NCI-H748 (cell line): ENCODE measurements around the gene INSM1.

Experiments
- DNase-seq: peaks from one replicate; lab custom pipeline; 2025; ENCODE audit not compliant: unreplicated experiment; lab: John Stamatoyannopoulos, UW

Gene INSM1

GRCh38 chr20:20360464-20360863 lies 7.4 kb upstream of the INSM1 start:
- DNase-seq = peak; percentile 92

GRCh38 chr20:20362774-20363433 lies 5.0 kb upstream of the INSM1 start:
- peak; percentile 100 for DNase-seq

DNA sequence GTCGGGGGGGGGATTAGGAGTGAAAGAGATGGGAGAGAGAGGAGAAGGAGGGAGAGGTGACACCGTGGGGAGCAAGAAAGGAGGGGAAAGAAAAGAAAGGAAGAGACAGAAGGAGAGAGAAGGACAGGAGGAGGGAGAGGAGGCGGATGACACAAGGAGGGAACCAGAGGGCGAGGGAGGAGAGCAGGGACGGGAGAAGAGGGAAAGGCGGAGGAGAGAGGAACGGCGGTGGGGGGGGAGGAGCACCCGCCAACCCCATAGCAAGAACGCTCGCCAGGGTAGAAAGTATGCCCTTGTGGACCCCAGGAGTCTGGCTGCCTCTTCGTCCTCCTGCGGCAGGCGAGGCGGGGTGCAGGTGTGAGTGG lies 4.5 kb upstream of the INSM1 start:
- DNase-seq = peak; percentile 87

- DNase-seq = peak; percentile 100
Measured at GRCh38 chr20:20363799-20364592, 3.9 kb upstream of the INSM1 start.

GRCh38 chr20:20364593-20365479 lies 3.1 kb upstream of the INSM1 start:
- DNase-seq = peak; percentile 80

DNA sequence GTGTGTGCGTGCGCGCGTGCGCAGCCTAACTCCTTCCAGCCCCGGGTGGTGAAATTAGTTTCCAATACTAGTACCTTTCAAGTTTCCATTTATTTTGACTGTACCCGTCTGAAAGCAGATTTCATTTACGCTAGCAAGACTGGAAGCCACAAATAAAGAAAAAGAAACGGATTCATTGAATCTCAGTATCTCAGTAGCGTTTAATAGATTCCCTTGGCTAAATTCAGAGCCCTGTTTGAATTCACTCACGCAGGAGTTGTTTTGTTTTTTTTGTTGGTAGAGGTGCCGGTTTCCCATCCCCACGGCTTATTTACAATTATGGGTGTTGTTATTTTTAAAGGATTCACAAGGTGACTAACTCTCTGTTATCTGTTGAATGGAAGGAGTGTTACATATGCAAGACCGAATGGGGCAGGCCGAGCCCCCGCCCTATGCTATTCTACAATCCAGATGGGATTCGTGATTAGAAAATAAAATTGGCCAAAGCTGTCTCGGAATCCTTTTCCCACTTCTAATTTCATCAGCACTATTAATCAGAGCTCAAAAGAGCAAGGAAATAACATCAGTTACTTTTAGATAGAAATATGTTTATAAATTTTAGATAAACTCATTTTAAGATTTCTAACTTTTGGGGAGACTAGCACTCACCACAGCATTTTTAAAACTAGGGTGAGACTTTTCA lies 2.3 kb upstream of the INSM1 start:
- DNase-seq = peak; percentile 71

DNA sequence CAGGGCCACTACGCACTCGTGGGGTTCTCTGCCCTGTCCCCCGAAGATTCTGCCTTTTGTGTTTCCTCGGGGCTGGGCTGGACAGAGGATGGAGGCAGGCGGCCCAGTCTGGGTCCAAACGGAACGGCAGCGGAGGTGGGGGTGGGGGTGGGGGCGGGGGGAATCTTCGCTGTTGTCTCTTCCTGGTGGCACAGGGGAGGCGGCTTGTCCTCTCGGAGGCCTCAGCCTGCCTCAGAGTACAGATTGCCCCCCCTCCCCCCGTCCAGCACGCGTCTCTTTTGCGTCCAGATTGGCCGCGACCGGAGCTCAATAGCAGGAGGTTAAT lies 1.4 kb upstream of the INSM1 start:
- no peak for DNase-seq

GRCh38 chr20:20366876-20367574 lies 879 bp upstream of the INSM1 start:
- peak; percentile 98 for DNase-seq

DNA sequence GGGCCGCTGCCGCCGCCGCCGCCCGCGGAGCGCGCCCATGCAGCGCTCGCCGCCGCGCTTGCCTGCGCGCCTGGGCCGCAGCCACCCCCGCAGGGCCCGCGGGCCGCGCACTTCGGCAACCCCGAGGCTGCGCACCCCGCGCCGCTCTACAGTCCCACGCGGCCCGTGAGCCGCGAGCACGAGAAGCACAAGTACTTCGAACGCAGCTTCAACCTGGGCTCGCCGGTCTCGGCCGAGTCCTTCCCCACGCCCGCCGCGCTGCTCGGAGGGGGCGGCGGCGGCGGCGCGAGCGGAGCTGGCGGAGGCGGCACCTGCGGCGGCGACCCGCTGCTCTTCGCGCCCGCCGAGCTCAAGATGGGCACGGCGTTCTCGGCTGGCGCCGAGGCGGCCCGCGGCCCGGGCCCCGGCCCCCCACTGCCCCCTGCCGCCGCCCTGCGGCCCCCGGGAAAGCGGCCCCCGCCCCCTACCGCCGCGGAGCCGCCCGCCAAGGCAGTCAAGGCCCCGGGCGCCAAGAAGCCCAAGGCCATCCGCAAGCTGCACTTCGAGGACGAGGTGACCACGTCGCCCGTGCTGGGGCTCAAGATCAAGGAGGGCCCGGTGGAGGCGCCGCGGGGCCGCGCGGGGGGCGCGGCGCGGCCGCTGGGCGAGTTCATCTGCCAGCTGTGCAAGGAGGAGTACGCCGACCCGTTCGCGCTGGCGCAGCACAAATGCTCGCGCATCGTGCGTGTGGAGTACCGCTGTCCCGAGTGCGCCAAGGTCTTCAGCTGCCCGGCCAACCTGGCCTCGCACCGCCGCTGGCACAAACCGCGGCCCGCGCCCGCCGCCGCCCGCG lies 730 bp downstream of the INSM1 start:
- peak; percentile 85 for DNase-seq

GRCh38 chr20:20369250-20370093 lies 1.6 kb downstream of the INSM1 start:
- peak; percentile 92 for DNase-seq

DNA sequence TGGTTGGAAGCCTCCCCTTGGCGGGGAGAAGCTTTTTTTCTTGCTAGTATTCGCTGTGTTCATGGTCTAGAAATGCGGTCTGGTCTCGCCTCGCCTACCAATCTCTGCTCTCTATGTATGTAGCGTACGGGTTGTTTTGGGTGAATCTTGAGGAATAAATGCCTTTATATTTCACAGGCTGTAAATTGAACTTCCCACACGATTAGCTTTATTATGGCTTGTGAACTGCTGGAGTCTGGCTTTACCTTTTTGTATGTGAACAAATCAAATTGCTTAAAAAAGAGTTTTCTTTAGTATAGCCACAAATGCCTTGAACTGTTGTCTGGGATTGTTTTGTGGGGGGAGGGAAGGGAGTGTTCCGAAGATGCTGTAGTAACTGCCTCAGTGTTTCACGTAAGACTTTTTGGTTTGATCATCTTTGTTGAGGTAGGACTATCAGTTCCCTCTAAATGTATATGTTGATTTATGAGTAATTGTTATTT lies 2.2 kb downstream of the INSM1 start:
- peak; percentile 81 for DNase-seq

DNA sequence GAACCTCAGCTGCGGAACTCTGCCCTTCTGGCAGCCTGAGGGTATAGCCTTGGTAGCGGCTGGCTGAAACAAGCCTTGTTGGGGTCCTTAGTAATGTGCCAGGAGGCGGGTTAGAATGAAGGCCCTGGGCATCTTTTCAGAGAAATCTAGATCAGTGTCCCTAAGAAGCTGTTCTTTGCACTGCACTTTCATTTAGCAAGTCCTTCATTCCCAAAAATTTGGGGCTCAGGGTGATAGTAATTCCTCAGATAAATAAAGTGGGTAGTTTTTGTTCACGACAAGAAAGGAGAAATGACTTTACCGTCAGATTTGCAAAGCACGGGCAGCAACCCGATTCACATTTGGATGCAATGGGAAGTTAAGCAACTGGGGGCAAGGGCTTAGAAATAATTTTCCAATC lies 3.2 kb downstream of the INSM1 start:
- peak; percentile 65 for DNase-seq

DNA sequence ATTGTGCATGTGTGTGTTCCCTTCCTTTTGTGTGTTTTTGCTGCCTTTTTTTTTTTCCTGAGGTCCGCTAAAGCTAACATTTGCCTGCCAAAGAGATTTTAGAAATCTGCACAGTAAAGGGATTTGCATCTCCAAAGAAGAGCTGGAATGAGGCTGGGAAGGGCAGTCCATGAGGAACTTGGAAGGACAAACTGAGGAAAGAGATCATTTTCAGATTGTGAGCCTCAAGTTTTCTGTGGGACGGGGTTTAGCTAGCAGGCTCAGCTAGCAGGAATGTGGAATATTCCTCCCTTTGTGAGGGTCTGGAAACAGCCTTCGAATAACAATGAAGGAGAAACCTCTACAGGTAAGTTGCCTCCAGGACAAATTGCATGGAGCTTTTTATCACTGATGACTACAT lies 3.8 kb downstream of the INSM1 start:
- peak; percentile 61 for DNase-seq

DNA sequence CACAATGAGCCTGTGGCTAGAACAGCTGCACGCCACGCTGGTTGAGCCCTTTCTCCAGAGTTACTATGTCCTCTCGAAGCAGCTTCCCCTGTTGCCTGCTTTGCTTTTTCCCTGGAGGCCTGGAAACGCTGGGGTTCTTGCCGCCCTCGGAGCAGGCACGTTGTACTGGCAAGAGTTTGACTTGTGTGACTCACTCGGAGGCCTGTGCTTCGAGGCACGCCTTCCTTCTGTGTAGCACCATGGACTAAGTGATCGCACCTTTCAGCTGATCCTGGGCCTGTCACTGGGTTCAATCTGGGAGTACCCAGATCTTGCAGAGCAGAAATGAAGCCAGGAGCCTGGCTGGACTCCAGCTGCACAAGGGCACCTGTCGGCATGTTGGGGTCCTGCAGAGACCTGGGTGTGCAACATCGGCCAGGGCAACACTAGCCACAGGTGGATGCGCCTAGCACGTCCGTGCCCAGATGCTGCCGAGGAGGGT lies 5.2 kb downstream of the INSM1 start:
- DNase-seq = peak; percentile 77

DNA sequence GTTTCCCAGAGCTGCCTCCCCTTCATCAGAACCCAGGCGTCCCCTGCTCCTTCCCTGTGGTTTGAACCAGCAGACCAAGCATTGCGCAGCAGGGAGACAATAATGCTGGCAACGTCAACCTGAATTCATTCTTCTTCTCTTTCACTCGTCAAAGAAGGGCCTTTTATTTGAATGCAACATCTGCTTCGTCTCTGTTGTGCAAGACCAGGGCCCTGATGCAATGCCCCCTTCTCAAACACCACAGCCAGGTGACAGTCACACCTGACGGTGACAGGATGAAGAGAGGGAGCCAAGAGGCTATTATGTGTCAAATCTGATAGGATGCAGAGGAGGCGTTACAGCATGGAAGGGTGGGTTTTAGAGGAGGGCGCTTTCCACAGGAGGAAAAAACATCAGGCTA lies 8.0 kb downstream of the INSM1 start:
- peak; percentile 99 for DNase-seq

DNA sequence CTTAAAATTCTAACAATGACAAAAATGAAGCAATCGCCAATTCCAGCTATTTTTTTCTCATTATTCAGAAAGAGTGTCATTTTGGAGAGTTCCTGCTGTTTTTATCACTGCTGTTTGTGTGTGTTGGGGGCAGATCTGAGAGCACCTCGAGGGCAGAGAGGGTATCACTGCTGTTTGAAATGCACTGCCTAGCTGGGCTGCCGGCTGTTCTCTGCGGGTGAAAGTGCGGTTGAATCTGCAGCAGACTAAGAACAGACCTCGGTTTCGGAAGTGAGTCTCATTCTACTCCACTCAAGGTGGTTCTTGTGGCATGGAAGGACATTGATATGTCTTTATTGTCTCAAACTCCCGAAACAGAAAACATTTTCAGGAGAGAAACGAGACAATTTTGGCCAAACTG lies 18.3 kb downstream of the INSM1 start:
- no peak for DNase-seq

- DNase-seq = no peak
Measured at GRCh38 chr20:20390393-20390792, 22.5 kb downstream of the INSM1 start.

GRCh38 chr20:20391115-20391514 lies 23.2 kb downstream of the INSM1 start:
- no peak for DNase-seq

DNA sequence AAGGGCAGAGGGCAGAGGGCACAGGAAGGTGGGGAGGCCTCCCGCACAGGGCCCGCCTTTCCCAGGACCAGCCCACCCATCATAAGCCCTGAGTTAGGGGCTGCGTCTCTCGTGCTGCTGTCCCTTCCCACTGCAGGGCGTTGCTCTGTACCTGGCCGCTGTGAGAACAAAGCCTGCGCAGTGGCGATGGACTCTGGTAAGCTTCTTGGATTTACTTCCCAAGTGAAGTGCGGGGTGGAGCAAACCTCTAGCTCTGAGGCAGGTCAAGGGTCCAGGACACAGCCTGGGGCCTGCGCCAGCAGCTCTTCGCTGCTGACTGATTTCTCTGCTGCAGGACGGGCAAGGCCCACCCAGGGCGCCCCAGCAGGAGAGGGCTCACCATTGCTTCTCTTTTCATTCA lies 23.9 kb downstream of the INSM1 start:
- no peak for DNase-seq
